Mesendoderm (in vitro differentiated cells): ENCODE results near the gene GPC4.
A peak's percentile ranks its signal among the peaks of the same experiment; 100 is the strongest.

Experiments
- DNase-seq: peaks from one replicate; pipeline ENCODE4 v3.0.0; 2013
- H2AK5ac ChIP-seq: 2 replicates; pipeline ENCODE4 v1.6.1; 2013; ENCODE audit warnings: low read length, inconsistent platforms
- H2BK120ac ChIP-seq: 2 replicates; pipeline ENCODE4 v1.6.1; 2013; ENCODE audit warnings: low read depth, mild to moderate bottlenecking, low read length, moderate library complexity, mixed read lengths
- H2BK15ac ChIP-seq: replicated peaks from 2 replicates; pipeline ENCODE4 v1.6.1; 2013; ENCODE audit warnings: low read depth, mild to moderate bottlenecking, moderate library complexity
- H2BK5ac ChIP-seq: 2 replicates; pipeline ENCODE4 v1.6.1; 2013; ENCODE audit warnings: low read length, inconsistent platforms
- H3K18ac ChIP-seq: 2 replicates; pipeline ENCODE4 v1.6.1; 2013; ENCODE audit warnings: mild to moderate bottlenecking, low read length, mixed read lengths
- H3K23ac ChIP-seq: one replicate; pipeline ENCODE4 v1.6.1; 2013; ENCODE audit warnings: low read length
- H3K27ac ChIP-seq: 2 replicates; pipeline ENCODE4 v1.5.1; 2013; ENCODE audit warnings: low read depth, mild to moderate bottlenecking, inconsistent platforms, low read length, moderate library complexity
- H3K27me3 ChIP-seq: 2 replicates; pipeline ENCODE4 v1.6.1; 2013; ENCODE audit warnings: low read length, control low read depth, mild to moderate bottlenecking, inconsistent platforms; ENCODE audit not compliant: insufficient read depth, poor library complexity
- H3K36me3 ChIP-seq: 2 replicates; pipeline ENCODE4 v1.6.1; 2013; ENCODE audit warnings: low read length, inconsistent platforms; ENCODE audit not compliant: control insufficient read depth, insufficient read depth
- H3K4ac ChIP-seq: one replicate; pipeline ENCODE4 v1.6.1; 2013; ENCODE audit warnings: low read depth, mild to moderate bottlenecking, low read length, moderate library complexity
- H3K4me1 ChIP-seq: 2 replicates; pipeline ENCODE4 v1.6.1; 2013; ENCODE audit warnings: low read depth, low read length, inconsistent platforms; ENCODE audit not compliant: control insufficient read depth
- H3K4me2 ChIP-seq: 2 replicates; pipeline ENCODE4 v1.6.1; 2013; ENCODE audit warnings: low read length
- H3K4me3 ChIP-seq: 2 replicates; pipeline ENCODE4 v1.5.1; 2013; ENCODE audit warnings: mild to moderate bottlenecking, low read length
- H3K56ac ChIP-seq: one replicate; pipeline ENCODE4 v1.6.1; 2013; ENCODE audit warnings: low read length
- H3K79me1 ChIP-seq: 2 replicates; pipeline ENCODE4 v1.6.1; 2013; ENCODE audit warnings: low read length, inconsistent platforms
- H3K79me2 ChIP-seq: 2 replicates; pipeline ENCODE4 v1.6.1; 2013; ENCODE audit warnings: mild to moderate bottlenecking, low read length; ENCODE audit not compliant: control insufficient read depth, insufficient read depth
- H3K9ac ChIP-seq: 2 replicates; pipeline ENCODE4 v1.6.1; 2013; ENCODE audit warnings: low read length, inconsistent platforms
- H4K5ac ChIP-seq: one replicate; pipeline ENCODE4 v1.6.1; 2013; ENCODE audit warnings: low read length
- H4K8ac ChIP-seq: one replicate; pipeline ENCODE4 v1.6.1; 2013; ENCODE audit warnings: low read depth, mild to moderate bottlenecking, control low read depth, low read length, moderate library complexity
- WGBS: extraction: QIAGEN DNeasy Blood & Tissue Kit; methylation state at CpG from one replicate; pipeline ENCODE4 v1.1.7; 2013; ENCODE audit warnings: low lambda C conversion rate, missing lambda C conversion rate; ENCODE audit not compliant: insufficient coverage; ENCODE audit errors: extremely low coverage; 5-methylcytosine and 5-hydroxymethylcytosine counted together

GPC4 gene

GRCh38 chrX:133444952-133445831 lies 29.9 kb upstream of the GPC4 start:
- Histone ChIP-seq H2AK5ac (no peak overlapping the region), H3K9ac (peak overlapping the region; percentile 40), H3K4ac (no peak overlapping the region), H2BK120ac (peak overlapping the region; percentile 54), H4K5ac (no peak overlapping the region), H3K4me3 (no peak overlapping the region), H4K8ac (no peak overlapping the region), H3K56ac (peak overlapping the region; percentile 79), H3K23ac (no peak overlapping the region), H2BK5ac (no peak overlapping the region), H3K79me2 (no peaks in the 10 kb centered on the region), H2BK15ac (no peak overlapping the region), H3K18ac (peak overlapping the region; percentile 87), H3K79me1 (no peaks in the 10 kb centered on the region), H3K36me3 (no peaks in the 10 kb centered on the region), H3K4me1 (peaks cover 3% of the 10 kb centered on the region), H3K27me3 (no peaks in the 10 kb centered on the region), H3K4me2 (peak overlapping the region; percentile 6), H3K27ac (peak overlapping the region; percentile 62)
- no CpG with 5 or more reads among the region's 16 CpGs for WGBS
- peak; percentile 82 for DNase-seq

GRCh38 chrX:133444196-133444595 lies 28.9 kb upstream of the GPC4 start:
- Histone ChIP-seq H3K27ac (no peak overlapping the region), H2BK15ac (no peak overlapping the region), H3K27me3 (no peaks in the 10 kb centered on the region), H3K23ac (no peak overlapping the region), H3K9ac (no peak overlapping the region), H3K79me2 (no peaks in the 10 kb centered on the region), H3K4me1 (peaks cover 3% of the 10 kb centered on the region), H3K18ac (no peak overlapping the region), H3K36me3 (no peaks in the 10 kb centered on the region), H3K56ac (no peak overlapping the region), H2BK5ac (no peak overlapping the region), H4K8ac (no peak overlapping the region), H3K4me2 (no peak overlapping the region), H3K79me1 (no peaks in the 10 kb centered on the region), H3K4me3 (no peak overlapping the region), H2BK120ac (peak overlapping the region; percentile 28), H2AK5ac (no peak overlapping the region), H4K5ac (no peak overlapping the region), H3K4ac (no peak overlapping the region)
- WGBS: no CpG with 5 or more reads among the region's 3 CpGs
- DNase-seq: no peak

GRCh38 chrX:133440797-133441163 lies 25.5 kb upstream of the GPC4 start:
- no peak for DNase-seq
- Histone ChIP-seq H2BK15ac (no peak overlapping the region), H3K56ac (peak overlapping the region; percentile 84), H3K4me2 (peak overlapping the region; percentile 8), H3K4ac (peak overlapping the region; percentile 85), H3K79me1 (no peaks in the 10 kb centered on the region), H3K27me3 (no peaks in the 10 kb centered on the region), H4K8ac (no peak overlapping the region), H3K27ac (peak overlapping the region; percentile 83), H2AK5ac (peak overlapping the region; percentile 78), H3K36me3 (no peaks in the 10 kb centered on the region), H3K18ac (peak overlapping the region; percentile 10), H3K23ac (peak overlapping the region; percentile 89), H2BK5ac (peak overlapping the region; percentile 90), H3K4me1 (peaks cover 6% of the 10 kb centered on the region), H3K79me2 (no peaks in the 10 kb centered on the region), H3K9ac (peak overlapping the region; percentile 44), H2BK120ac (no peak overlapping the region), H3K4me3 (no peak overlapping the region), H4K5ac (peak overlapping the region; percentile 56)
- no CpG with 5 or more reads among the region's 7 CpGs for WGBS

DNA sequence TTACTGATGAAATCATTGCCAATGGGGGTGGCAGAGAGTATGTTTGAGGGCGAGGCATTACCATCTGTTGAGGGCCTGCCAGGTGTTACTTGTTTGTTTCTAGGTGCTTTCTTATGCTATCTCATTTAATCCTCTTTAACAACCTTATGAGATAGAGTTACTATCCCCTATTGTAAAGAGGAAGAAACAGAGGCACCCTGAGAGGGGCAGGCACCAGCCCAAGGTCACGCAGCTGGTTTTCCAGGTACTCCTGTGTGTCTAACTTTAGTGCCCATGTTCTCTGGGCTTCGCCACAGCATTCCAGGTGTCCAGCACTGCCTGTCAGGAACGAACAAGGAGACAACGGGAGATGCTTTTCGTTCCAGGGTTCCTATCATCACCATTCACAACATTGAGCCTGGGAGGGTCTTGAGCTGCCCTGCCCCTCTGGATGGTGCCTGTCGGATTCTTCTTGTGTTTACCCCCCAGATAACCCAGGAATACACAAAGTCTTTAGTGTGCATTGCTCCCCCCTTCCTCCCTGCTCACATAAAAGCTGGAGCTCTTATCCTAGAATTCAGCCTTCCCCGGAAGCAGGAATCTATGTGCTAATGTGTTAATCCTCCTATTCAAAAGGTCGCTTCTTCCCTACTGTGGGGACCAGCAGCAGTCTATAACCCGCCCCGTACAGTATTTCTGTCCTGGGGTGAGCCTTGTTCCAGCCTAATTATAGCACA lies 24.9 kb upstream of the GPC4 start:
- peak overlapping the region; percentile 97 for H2BK5ac ChIP-seq
- H3K27me3 ChIP-seq: no peaks in the 10 kb centered on the region
- H3K4me3 ChIP-seq: no peak overlapping the region
- H3K9ac ChIP-seq: no peak overlapping the region
- no peak overlapping the region for H2BK15ac ChIP-seq
- no CpG with 5 or more reads among the region's 11 CpGs for WGBS
- H3K56ac ChIP-seq: peak overlapping the region; percentile 71
- H3K36me3 ChIP-seq: no peaks in the 10 kb centered on the region
- H3K4ac ChIP-seq: no peak overlapping the region
- H4K8ac ChIP-seq: no peak overlapping the region
- no peaks in the 10 kb centered on the region for H3K79me2 ChIP-seq
- DNase-seq: peak; percentile 87
- no peak overlapping the region for H3K23ac ChIP-seq
- H2AK5ac ChIP-seq: no peak overlapping the region
- H2BK120ac ChIP-seq: peak overlapping the region; percentile 38
- H3K79me1 ChIP-seq: no peaks in the 10 kb centered on the region
- H3K4me1 ChIP-seq: peaks cover 6% of the 10 kb centered on the region
- peak overlapping the region; percentile 83 for H3K27ac ChIP-seq
- no peak overlapping the region for H4K5ac ChIP-seq
- peak overlapping the region; percentile 87 for H3K18ac ChIP-seq
- no peak overlapping the region for H3K4me2 ChIP-seq

DNA sequence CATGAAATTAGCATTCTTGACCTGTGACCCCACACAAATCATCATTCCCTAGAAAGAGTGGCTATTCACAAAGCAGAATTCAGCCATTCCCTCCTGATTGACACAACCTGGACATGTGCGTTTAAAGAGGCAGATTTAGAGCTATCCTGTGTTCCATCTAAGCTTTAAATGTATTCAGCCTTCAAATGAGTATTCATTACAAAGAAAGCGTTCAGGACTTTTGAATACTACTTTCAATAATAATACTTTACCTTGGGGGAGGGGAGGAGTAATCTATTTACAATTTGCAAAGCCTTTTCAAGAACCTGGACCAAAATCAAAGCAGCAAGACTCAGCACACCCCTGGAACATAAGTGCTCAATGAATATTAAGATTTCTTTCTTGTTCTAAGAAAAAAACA lies 22.5 kb upstream of the GPC4 start:
- H3K36me3 ChIP-seq: no peaks in the 10 kb centered on the region
- H3K56ac ChIP-seq: no peak overlapping the region
- H3K4ac ChIP-seq: no peak overlapping the region
- H3K9ac ChIP-seq: no peak overlapping the region
- no peaks in the 10 kb centered on the region for H3K79me2 ChIP-seq
- no peak overlapping the region for H3K23ac ChIP-seq
- no peak overlapping the region for H3K4me2 ChIP-seq
- H3K18ac ChIP-seq: peak overlapping the region; percentile 45
- no peak overlapping the region for H3K4me3 ChIP-seq
- H3K79me1 ChIP-seq: no peaks in the 10 kb centered on the region
- no peaks in the 10 kb centered on the region for H3K27me3 ChIP-seq
- peaks cover 6% of the 10 kb centered on the region for H3K4me1 ChIP-seq
- no CpG with 5 or more reads among the region's 2 CpGs for WGBS
- H2AK5ac ChIP-seq: no peak overlapping the region
- H4K5ac ChIP-seq: no peak overlapping the region
- H2BK15ac ChIP-seq: no peak overlapping the region
- no peak for DNase-seq
- no peak overlapping the region for H2BK120ac ChIP-seq
- no peak overlapping the region for H4K8ac ChIP-seq
- H2BK5ac ChIP-seq: no peak overlapping the region
- no peak overlapping the region for H3K27ac ChIP-seq
